ENCODE data around the gene RNF141. TPM values are rescaled to one million over a fixed set of nuclear protein-coding genes. Genes with fewer than 3 reads are reported as not detected.

The RNF141 gene
- total RNA-seq, 1 experiment from 2014 or later = 28.4 TPM

- CTCF ChIA-PET = interaction anchor here (0.6 kb wide), 1 partner anchor 15 kb away, joined by 3 read pairs; no protein-coding TSS in a partner anchor
These were observed 32.6 kb upstream of the RNF141 start for GRCh38 chr11:10573556-10573955.

GRCh38 chr11:10573028-10573427 is 32.0 kb upstream of the RNF141 start:
- intact Hi-C loops (cut with micrococcal nuclease) = no loop called here
- POLR2A ChIA-PET = no interaction called here

More at GRCh38 chr11:10573556-10573955, 32.6 kb upstream of the RNF141 start:
- Mint-ChIP-seq H3K9me3 (ENCODE audit: unreplicated experiment) (no peaks in the 10 kb centered on the region), H3K27ac (ENCODE audit: low read depth, unreplicated experiment) (no peak overlapping the region), H3K4me3 (ENCODE audit: unreplicated experiment) (no peak overlapping the region), H3K4me1 (ENCODE audit: insufficient read depth, unreplicated experiment) (no peaks in the 10 kb centered on the region), H3K36me3 (ENCODE audit: insufficient read depth, unreplicated experiment) (no peaks in the 10 kb centered on the region), H3K27me3 (ENCODE audit: insufficient read depth, unreplicated experiment) (no peaks in the 10 kb centered on the region)
- no peak for DNase-seq (ENCODE audit: unreplicated experiment)
- no TSS peak for BruUV-seq (replicated peaks)
- TF ChIP-seq CTCF (IDR thresholded peaks at IDR 0.05; ENCODE audit: unreplicated experiment) = no peak
- POLR2A ChIA-PET = no interaction called here
- intact Hi-C loops (cut with micrococcal nuclease) = no loop called here

GRCh38 chr11:10572533-10572932 is 31.5 kb upstream of the RNF141 start:
- ChIA-PET POLR2A (no interaction called here), CTCF (interaction anchor here (1.5 kb wide), 1 partner anchor 82 kb away, joined by 8 read pairs; no protein-coding TSS in a partner anchor)
- Mint-ChIP-seq H3K36me3 (ENCODE audit: insufficient read depth, unreplicated experiment) (no peaks in the 10 kb centered on the region), H3K27me3 (ENCODE audit: insufficient read depth, unreplicated experiment) (no peaks in the 10 kb centered on the region), H3K9me3 (ENCODE audit: unreplicated experiment) (no peaks in the 10 kb centered on the region), H3K4me1 (ENCODE audit: insufficient read depth, unreplicated experiment) (no peaks in the 10 kb centered on the region), H3K27ac (ENCODE audit: low read depth, unreplicated experiment) (no peak overlapping the region), H3K4me3 (ENCODE audit: unreplicated experiment) (no peak overlapping the region)
- intact Hi-C loops (cut with micrococcal nuclease) = no loop called here
- DNase-seq (ENCODE audit: unreplicated experiment) = no peak
- no TSS peak for BruUV-seq (replicated peaks)
- TF ChIP-seq CTCF (IDR thresholded peaks at IDR 0.05; ENCODE audit: unreplicated experiment) = no peak

More at GRCh38 chr11:10573028-10573427, 32.0 kb upstream of the RNF141 start:
- CTCF ChIA-PET = interaction anchor here (1.5 kb wide), 1 partner anchor 82 kb away, joined by 8 read pairs; no protein-coding TSS in a partner anchor
- no peak for DNase-seq (ENCODE audit: unreplicated experiment)
- Mint-ChIP-seq H3K4me3 (ENCODE audit: unreplicated experiment) (no peak overlapping the region), H3K36me3 (ENCODE audit: insufficient read depth, unreplicated experiment) (no peaks in the 10 kb centered on the region), H3K27ac (ENCODE audit: low read depth, unreplicated experiment) (no peak overlapping the region), H3K9me3 (ENCODE audit: unreplicated experiment) (no peaks in the 10 kb centered on the region), H3K4me1 (ENCODE audit: insufficient read depth, unreplicated experiment) (no peaks in the 10 kb centered on the region), H3K27me3 (ENCODE audit: insufficient read depth, unreplicated experiment) (no peaks in the 10 kb centered on the region)
- no peak for TF ChIP-seq CTCF (IDR thresholded peaks at IDR 0.05; ENCODE audit: unreplicated experiment)
- BruUV-seq (replicated peaks) = no TSS peak

GRCh38 chr11:10568486-10568941 is 27.5 kb upstream of the RNF141 start, which contains the start of gene LYVE1:
TSS of gene LYVE1 (minus strand) at chr11:10568665. CDS start at chr11:10568532, 133 bp downstream.
- intact Hi-C loops (cut with micrococcal nuclease) = no loop called here

More at GRCh38 chr11:10568486-10568941, 27.5 kb upstream of the RNF141 start, which contains the start of gene LYVE1:
- TF ChIP-seq CTCF (IDR thresholded peaks at IDR 0.05; ENCODE audit: unreplicated experiment) = no peak
- no peak within 1 kb of the TSS for H3K4me3 Mint-ChIP-seq (ENCODE audit: unreplicated experiment)
- ChIA-PET CTCF (interaction anchor here (0.6 to 0.7 kb wide), 3 partner anchors 81 to 167 kb away, joined by 3 to 4 read pairs (median 3); no protein-coding TSS in a partner anchor), POLR2A (interaction anchor here (0.7 to 1.1 kb wide), 2 partner anchors 10 to 21 kb away, joined by 3 read pairs; no protein-coding TSS in a partner anchor)
- H3K27me3 Mint-ChIP-seq (ENCODE audit: insufficient read depth, unreplicated experiment) = no peaks in the 10 kb centered on the region
- H3K36me3 Mint-ChIP-seq (ENCODE audit: insufficient read depth, unreplicated experiment) = peaks cover 4% of the 10 kb centered on the region
- no peaks in the 10 kb centered on the region for H3K9me3 Mint-ChIP-seq (ENCODE audit: unreplicated experiment)
- BruUV-seq (replicated peaks) = no TSS peak
- no peaks in the 10 kb centered on the region for H3K4me1 Mint-ChIP-seq (ENCODE audit: insufficient read depth, unreplicated experiment)
- H3K27ac Mint-ChIP-seq (ENCODE audit: low read depth, unreplicated experiment) = no peak within 1 kb of the TSS
- no peak for DNase-seq (ENCODE audit: unreplicated experiment)
